Astrocyte (in vitro differentiated cells and primary cell): Measurements from ENCODE around the gene SEMA3G. TPM values are rescaled to one million over a fixed set of nuclear protein-coding genes. Genes with fewer than 3 reads are reported as not detected.

ENCODE experiments used
- DNase-seq: peaks from one replicate; pipeline ENCODE4 v3.0.0-alpha.2; 2010; ENCODE audit warnings: low read depth
- FAIRE-seq: peaks from 2 replicates; lab custom pipeline; 2011; peaks lifted over from hg19 to GRCh38; lab: Jason Lieb, UNC
- H2AFZ ChIP-seq: 2 replicates; pipeline ENCODE4 v1.6.0; 2012; ENCODE audit warnings: low read depth, low read length, inconsistent platforms
- H3K27ac ChIP-seq: 2 replicates; pipeline ENCODE4 v1.5.1; 2011; ENCODE audit warnings: low read depth, low read length, inconsistent platforms
- H3K27me3 ChIP-seq: 2 replicates; pipeline ENCODE4 v1.6.0; 2011; ENCODE audit warnings: low read length, inconsistent platforms; ENCODE audit not compliant: insufficient read depth
- H3K36me3 ChIP-seq: 2 replicates; pipeline ENCODE4 v1.5.1; 2011; ENCODE audit warnings: low read length, inconsistent platforms; ENCODE audit not compliant: insufficient read depth
- H3K4me1 ChIP-seq: 2 replicates; pipeline ENCODE4 v1.5.1; 2011; ENCODE audit warnings: low read length, inconsistent platforms; ENCODE audit not compliant: insufficient read depth
- H3K4me2 ChIP-seq: 2 replicates; pipeline ENCODE4 v1.6.0; 2012; ENCODE audit warnings: low read length, inconsistent platforms
- H3K4me3 ChIP-seq: 2 replicates; pipeline ENCODE4 v1.5.1; 2011; ENCODE audit warnings: low read depth, mild to moderate bottlenecking, low read length, inconsistent platforms; ENCODE audit not compliant: insufficient read depth
- H3K79me2 ChIP-seq: 2 replicates; pipeline ENCODE4 v1.6.0; 2012; ENCODE audit warnings: mild to moderate bottlenecking, low read length, inconsistent platforms; ENCODE audit not compliant: insufficient read depth
- H3K9ac ChIP-seq: 2 replicates; pipeline ENCODE4 v1.6.0; 2012; ENCODE audit warnings: mild to moderate bottlenecking, low read length, inconsistent platforms
- H3K9me3 ChIP-seq: 2 replicates; pipeline ENCODE4 v1.5.1; 2012; ENCODE audit warnings: low read depth, mild to moderate bottlenecking, low read length, inconsistent platforms; ENCODE audit not compliant: insufficient read depth
- H4K20me1 ChIP-seq: 2 replicates; pipeline ENCODE4 v1.6.0; 2012; ENCODE audit warnings: low read length, inconsistent platforms; ENCODE audit not compliant: insufficient read depth
- H3K27ac Mint-ChIP-seq: one replicate; pipeline ENCODE4 v1.8.0; 2021; ENCODE audit warnings: mild to moderate bottlenecking, mixed read lengths; ENCODE audit not compliant: unreplicated experiment
- H3K27me3 Mint-ChIP-seq: one replicate; pipeline ENCODE4 v1.8.0; 2021; ENCODE audit warnings: low read depth, mixed read lengths; ENCODE audit not compliant: unreplicated experiment
- H3K36me3 Mint-ChIP-seq: one replicate; pipeline ENCODE4 v1.8.0; 2021; ENCODE audit warnings: low read depth, mixed read lengths; ENCODE audit not compliant: unreplicated experiment
- H3K4me1 Mint-ChIP-seq: one replicate; pipeline ENCODE4 v1.8.0; 2021; ENCODE audit warnings: low read depth, mixed read lengths; ENCODE audit not compliant: unreplicated experiment
- H3K4me3 Mint-ChIP-seq: one replicate; pipeline ENCODE4 v1.8.0; 2021; ENCODE audit warnings: mild to moderate bottlenecking, moderate library complexity, mixed read lengths; ENCODE audit not compliant: unreplicated experiment
- H3K9me3 Mint-ChIP-seq: one replicate; pipeline ENCODE4 v1.8.0; 2021; ENCODE audit warnings: mild to moderate bottlenecking, mixed read lengths; ENCODE audit not compliant: unreplicated experiment
- CTCF ChIP-seq: IDR thresholded peaks from 2 replicates; pipeline ENCODE4 v1.5.1; 2011; ENCODE audit warnings: low read depth, mild to moderate bottlenecking, inconsistent platforms, low read length, moderate library complexity; ENCODE audit not compliant: insufficient read depth
- EZH2 ChIP-seq: IDR thresholded peaks from 2 replicates; pipeline ENCODE4 v1.6.1; 2012; ENCODE audit warnings: mild to moderate bottlenecking, low read length, inconsistent platforms; ENCODE audit not compliant: insufficient read depth
- total RNA-seq: library from RNA; stranded (reverse); gene quantifications from 2 replicates; pipeline ENCODE4 v1.2.1, GENCODE V29; 2021

Gene SEMA3G
- total RNA-seq, 1 donor from 2014 or later: 0.09 TPM

GRCh38 chr3:52447512-52448355, 2.8 kb upstream of the SEMA3G start:
- no peak overlapping the region for H3K4me3 Mint-ChIP-seq
- Histone ChIP-seq H3K9ac (no peak overlapping the region), H3K4me1 (peaks cover 9% of the 10 kb centered on the region), H4K20me1 (no peaks in the 10 kb centered on the region), H3K4me2 (no peak overlapping the region), H3K36me3 (no peaks in the 10 kb centered on the region), H3K4me3 (no peak overlapping the region), H3K9me3 (no peaks in the 10 kb centered on the region), H3K27me3 (no peaks in the 10 kb centered on the region), H2AFZ (no peak overlapping the region), H3K27ac (no peak overlapping the region), H3K79me2 (no peaks in the 10 kb centered on the region)
- H3K27me3 Mint-ChIP-seq: peaks cover 20% of the 10 kb centered on the region
- H3K4me1 Mint-ChIP-seq: no peaks in the 10 kb centered on the region
- TF ChIP-seq CTCF: no peak
- H3K9me3 Mint-ChIP-seq: no peaks in the 10 kb centered on the region
- H3K36me3 Mint-ChIP-seq: peaks cover 3% of the 10 kb centered on the region
- H3K27ac Mint-ChIP-seq: no peak overlapping the region
- DNase-seq (no peak), FAIRE-seq (no peak)

- FAIRE-seq (peak; percentile 58), DNase-seq (no peak)
- peak; percentile 99 for TF ChIP-seq CTCF
- TF ChIP-seq EZH2: no peak
- no peak overlapping the region for H3K4me3 ChIP-seq
- no peak overlapping the region for H3K4me2 ChIP-seq
- Mint-ChIP-seq H3K4me1 (no peaks in the 10 kb centered on the region), H3K9me3 (no peaks in the 10 kb centered on the region), H3K4me3 (no peak overlapping the region), H3K27me3 (peaks cover 22% of the 10 kb centered on the region), H3K36me3 (peaks cover 3% of the 10 kb centered on the region), H3K27ac (no peak overlapping the region)
- no peaks in the 10 kb centered on the region for H3K9me3 ChIP-seq
- no peak overlapping the region for H3K9ac ChIP-seq
- H3K27me3 ChIP-seq: no peaks in the 10 kb centered on the region
- no peak overlapping the region for H2AFZ ChIP-seq
- H3K79me2 ChIP-seq: no peaks in the 10 kb centered on the region
- peaks cover 9% of the 10 kb centered on the region for H3K4me1 ChIP-seq
- H4K20me1 ChIP-seq: no peaks in the 10 kb centered on the region
- H3K27ac ChIP-seq: no peak overlapping the region
- H3K36me3 ChIP-seq: no peaks in the 10 kb centered on the region
Observed at GRCh38 chr3:52446631-52447511, 2.0 kb upstream of the SEMA3G start.
